ENCODE results near the gene ATPAF2.

The ATPAF2 gene

DNA sequence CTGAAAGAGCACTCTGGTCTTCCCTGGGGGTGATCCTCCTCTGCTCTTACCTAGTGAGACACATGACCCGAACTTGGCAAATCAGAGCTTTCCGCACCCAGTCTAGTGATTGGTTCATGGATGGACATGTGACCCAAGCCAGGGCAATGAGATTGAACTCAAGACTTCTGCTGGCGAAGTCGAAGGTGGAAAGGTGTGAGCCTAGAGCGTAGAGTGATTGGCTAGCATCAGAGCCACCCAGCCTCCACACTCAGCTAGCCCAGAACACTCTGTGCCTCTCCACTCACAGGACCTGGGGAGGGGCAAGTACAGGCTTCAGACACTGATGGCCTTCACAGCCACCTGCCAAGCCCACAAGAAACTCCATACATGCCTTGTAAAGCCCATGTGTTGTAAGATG, 17.6 kb downstream of the ATPAF2 start:
- TF ChIP-seq, protein P1, sequence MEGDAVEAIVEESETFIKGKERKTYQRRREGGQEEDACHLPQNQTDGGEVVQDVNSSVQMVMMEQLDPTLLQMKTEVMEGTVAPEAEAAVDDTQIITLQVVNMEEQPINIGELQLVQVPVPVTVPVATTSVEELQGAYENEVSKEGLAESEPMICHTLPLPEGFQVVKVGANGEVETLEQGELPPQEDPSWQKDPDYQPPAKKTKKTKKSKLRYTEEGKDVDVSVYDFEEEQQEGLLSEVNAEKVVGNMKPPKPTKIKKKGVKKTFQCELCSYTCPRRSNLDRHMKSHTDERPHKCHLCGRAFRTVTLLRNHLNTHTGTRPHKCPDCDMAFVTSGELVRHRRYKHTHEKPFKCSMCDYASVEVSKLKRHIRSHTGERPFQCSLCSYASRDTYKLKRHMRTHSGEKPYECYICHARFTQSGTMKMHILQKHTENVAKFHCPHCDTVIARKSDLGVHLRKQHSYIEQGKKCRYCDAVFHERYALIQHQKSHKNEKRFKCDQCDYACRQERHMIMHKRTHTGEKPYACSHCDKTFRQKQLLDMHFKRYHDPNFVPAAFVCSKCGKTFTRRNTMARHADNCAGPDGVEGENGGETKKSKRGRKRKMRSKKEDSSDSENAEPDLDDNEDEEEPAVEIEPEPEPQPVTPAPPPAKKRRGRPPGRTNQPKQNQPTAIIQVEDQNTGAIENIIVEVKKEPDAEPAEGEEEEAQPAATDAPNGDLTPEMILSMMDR (IDR thresholded peaks at IDR 0.05; ENCODE audit: unreplicated experiment in 3 of 3): no peak
- Mint-ChIP-seq H3K4me1 (peaks cover 18% of the 10 kb centered on the region), H3K4me3 (no peak overlapping the region), H3K27me3 (ENCODE audit: low read depth) (no peaks in the 10 kb centered on the region), H3K36me3 (ENCODE audit: low read depth) (peaks cover 7% of the 10 kb centered on the region), H3K27ac (no peak overlapping the region), H3K9me3 (no peaks in the 10 kb centered on the region)

DNA sequence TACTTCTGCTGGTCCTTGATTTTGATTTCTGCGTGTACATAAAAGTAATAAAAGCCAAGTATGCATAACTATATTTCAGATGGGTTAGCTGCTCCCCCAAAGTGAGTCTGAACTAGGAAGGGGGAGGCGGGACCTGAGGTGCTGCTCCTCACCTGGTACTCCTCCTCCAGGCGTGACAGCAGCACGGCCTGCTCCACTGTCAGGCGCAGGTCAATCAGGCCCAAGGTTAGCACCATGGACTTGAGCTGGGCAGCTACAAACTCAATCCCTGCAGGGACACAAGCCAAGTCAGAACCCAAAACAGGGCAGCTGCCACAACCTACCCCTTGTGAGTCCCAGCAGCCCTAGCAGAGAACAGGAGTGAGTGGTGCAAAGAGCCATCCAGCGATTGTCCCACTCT, 18.0 kb downstream of the ATPAF2 start:
- Mint-ChIP-seq H3K4me1 (peaks cover 18% of the 10 kb centered on the region), H3K27me3 (ENCODE audit: low read depth) (no peaks in the 10 kb centered on the region), H3K9me3 (no peaks in the 10 kb centered on the region), H3K4me3 (no peak overlapping the region), H3K27ac (no peak overlapping the region), H3K36me3 (ENCODE audit: low read depth) (peaks cover 9% of the 10 kb centered on the region)
- TF ChIP-seq, protein P1 (IDR thresholded peaks at IDR 0.05; ENCODE audit: unreplicated experiment in 3 of 3): no peak

DNA sequence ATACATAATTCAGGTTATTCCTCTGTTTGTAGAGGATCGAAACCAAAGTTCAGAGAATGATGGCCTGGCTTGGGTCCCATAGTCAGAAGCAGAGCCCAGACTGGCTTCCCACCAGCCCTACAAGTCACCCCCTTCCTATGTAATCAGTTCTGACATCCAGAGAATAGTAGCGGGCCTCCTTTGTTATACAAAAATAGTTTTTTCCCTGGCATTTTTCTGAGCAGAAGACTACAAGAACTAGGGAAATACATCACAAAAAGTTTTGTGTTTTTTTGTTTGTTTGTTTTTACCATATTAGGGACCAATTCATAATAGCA, 19.2 kb downstream of the ATPAF2 start:
- TF ChIP-seq, protein P1 (IDR thresholded peaks at IDR 0.05; ENCODE audit: unreplicated experiment in 3 of 3): no peak
- H3K4me1 Mint-ChIP-seq: peaks cover 18% of the 10 kb centered on the region

DNA sequence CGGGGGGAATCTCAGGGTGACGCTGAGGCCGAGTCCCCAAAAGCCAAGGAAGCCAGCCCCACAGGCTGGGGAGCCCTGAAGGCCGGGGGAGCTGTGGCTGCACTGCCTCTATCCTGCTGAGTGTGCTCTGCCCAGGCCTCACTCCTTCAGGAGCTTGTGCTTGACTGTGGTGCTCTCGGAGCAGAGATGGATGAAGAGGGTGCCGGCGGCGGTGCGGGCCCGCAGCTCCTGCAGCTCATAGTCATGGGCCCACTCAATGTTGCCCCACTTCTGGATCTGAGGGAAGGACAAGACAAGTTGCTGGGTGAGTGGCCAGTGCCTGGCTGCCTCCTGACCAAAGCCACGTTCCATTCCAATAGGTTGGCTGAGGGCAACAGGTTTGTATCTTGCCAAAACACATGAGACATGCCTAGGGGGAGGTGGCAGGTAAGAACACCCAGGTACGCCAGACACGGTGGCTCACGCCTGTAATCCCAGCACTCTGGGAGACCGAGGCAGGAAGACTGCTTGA, 20.5 kb downstream of the ATPAF2 start:
- no peak overlapping the region for H3K4me3 Mint-ChIP-seq
- H3K27me3 Mint-ChIP-seq (ENCODE audit: low read depth): no peaks in the 10 kb centered on the region
- no peaks in the 10 kb centered on the region for H3K9me3 Mint-ChIP-seq
- H3K4me1 Mint-ChIP-seq: peaks cover 18% of the 10 kb centered on the region
- TF ChIP-seq, protein P1 (IDR thresholded peaks at IDR 0.05; ENCODE audit: unreplicated experiment in 3 of 3): no peak
- H3K36me3 Mint-ChIP-seq (ENCODE audit: low read depth): peaks cover 12% of the 10 kb centered on the region
- peak overlapping the region in 2 of 3 experiments; percentile 44 to 81 for H3K27ac Mint-ChIP-seq

More for the DNA sequence above, 19.2 kb downstream of the ATPAF2 start:
- Mint-ChIP-seq H3K27ac (peak overlapping the region in 2 of 3 experiments; percentile 78 to 87), H3K9me3 (no peaks in the 10 kb centered on the region), H3K36me3 (ENCODE audit: low read depth) (peaks cover 12% of the 10 kb centered on the region), H3K27me3 (ENCODE audit: low read depth) (no peaks in the 10 kb centered on the region), H3K4me3 (no peak overlapping the region)

DNA sequence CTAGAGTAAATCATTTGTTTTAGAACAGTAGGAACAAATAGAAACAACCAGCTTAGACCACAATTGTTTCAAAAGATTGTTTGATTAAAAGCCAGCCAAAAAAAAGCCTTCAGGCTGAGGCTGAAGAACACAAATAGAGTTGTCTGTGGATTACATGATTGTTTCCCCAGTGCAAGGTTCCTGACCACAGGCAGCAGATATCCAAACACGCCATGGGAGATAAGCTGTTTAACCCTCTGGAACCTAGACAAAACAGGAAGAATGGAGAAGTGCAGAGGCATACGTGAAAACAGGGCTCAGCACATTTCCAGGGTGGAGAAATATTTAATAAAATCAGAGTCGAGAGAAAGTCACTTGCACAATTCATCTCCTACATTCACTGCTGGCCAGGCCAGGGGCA, 21.0 kb downstream of the ATPAF2 start:
- Mint-ChIP-seq H3K9me3 (no peaks in the 10 kb centered on the region), H3K4me1 (peaks cover 18% of the 10 kb centered on the region), H3K4me3 (no peak overlapping the region), H3K27me3 (ENCODE audit: low read depth) (no peaks in the 10 kb centered on the region), H3K27ac (peak overlapping the region in 2 of 3 experiments; percentile 44 to 81), H3K36me3 (ENCODE audit: low read depth) (peaks cover 12% of the 10 kb centered on the region)
- TF ChIP-seq, protein P1 (IDR thresholded peaks at IDR 0.05; ENCODE audit: unreplicated experiment in 3 of 3): no peak

DNA sequence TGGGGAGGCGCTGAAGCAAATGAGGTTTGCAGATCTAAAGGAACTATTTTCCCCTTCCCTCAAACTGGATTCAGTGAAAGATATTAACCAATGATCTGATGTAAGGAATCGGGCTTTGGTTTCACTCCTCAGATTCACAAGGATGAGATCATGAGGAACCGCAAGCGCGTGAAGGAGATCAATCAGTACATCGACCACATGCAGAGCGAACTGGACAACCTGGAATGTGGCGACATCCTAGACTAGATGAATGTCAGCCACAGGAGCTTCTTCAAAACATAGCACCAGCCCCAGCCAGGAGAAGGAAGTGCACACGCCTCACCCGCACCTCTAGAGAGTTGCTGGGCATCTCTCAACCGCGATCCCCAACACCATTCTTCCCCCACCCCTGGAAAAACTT, 22.5 kb downstream of the ATPAF2 start:
- TF ChIP-seq, protein P1 (IDR thresholded peaks at IDR 0.05; ENCODE audit: unreplicated experiment in 3 of 3): no peak
- Mint-ChIP-seq H3K36me3 (ENCODE audit: low read depth) (peaks cover 12% of the 10 kb centered on the region), H3K4me1 (peaks cover 18% of the 10 kb centered on the region), H3K4me3 (no peak overlapping the region), H3K27me3 (ENCODE audit: low read depth) (no peaks in the 10 kb centered on the region), H3K9me3 (no peaks in the 10 kb centered on the region), H3K27ac (no peak overlapping the region)
